GM23248 (cell line): Measurements from ENCODE around the gene BRME1.

Experiments used
- EZH2 ChIP-seq: fragments of 200-600 bp; sonication (generic); IDR thresholded peaks from 2 replicates; pipeline ENCODE4 v1.6.1; 2018; ENCODE audit warnings: antibody characterized with exemption, mild to moderate bottlenecking; ENCODE audit not compliant: insufficient read depth, poor library complexity, severe bottlenecking
- EZH2phosphoT487 ChIP-seq: fragments of 200-600 bp; sonication (generic); IDR thresholded peaks from 2 replicates; pipeline ENCODE4 v1.6.1; 2018; ENCODE audit warnings: antibody characterized with exemption, moderate library complexity, mild to moderate bottlenecking, low read depth; ENCODE audit not compliant: insufficient read depth

GRCh38 chr19:13877303-13877702 lies 28.6 kb downstream of the BRME1 start:
- TF ChIP-seq EZH2 (no peak), EZH2phosphoT487 (no peak)
